A673 (cell line): ENCODE data around the gene ARFGAP1.

Experiments
- CTCF ChIP-seq: fragments of 300-800, 200-600 bp; sonication (generic); conservative IDR thresholded peaks from 2 replicates; pipeline ENCODE4 v1.5.1; 2017; ENCODE audit warnings: low read depth, mild to moderate bottlenecking, antibody characterized with exemption, low read length, moderate library complexity, mixed read lengths
- EZH2 ChIP-seq: fragments of 200-600 bp; sonication (generic); IDR thresholded peaks from 2 replicates; pipeline ENCODE4 v1.6.1; 2017; ENCODE audit warnings: borderline replicate concordance, low read depth, mild to moderate bottlenecking, mixed read lengths, antibody characterized with exemption, low read length; ENCODE audit not compliant: poor library complexity, severe bottlenecking

- TF ChIP-seq CTCF, result no peak
- no peak for TF ChIP-seq EZH2
These were observed 29.9 kb upstream of the ARFGAP1 start for GRCh38 chr20:63242736-63243135.
